ENCODE data around the gene RAC3. TPM values are rescaled to one million over a fixed set of nuclear protein-coding genes. Genes with fewer than 3 reads are reported as not detected.

RAC3 gene
- total and polyA plus RNA-seq, 4 donors = 0.63 to 6.3 (median 3.3) TPM

DNA sequence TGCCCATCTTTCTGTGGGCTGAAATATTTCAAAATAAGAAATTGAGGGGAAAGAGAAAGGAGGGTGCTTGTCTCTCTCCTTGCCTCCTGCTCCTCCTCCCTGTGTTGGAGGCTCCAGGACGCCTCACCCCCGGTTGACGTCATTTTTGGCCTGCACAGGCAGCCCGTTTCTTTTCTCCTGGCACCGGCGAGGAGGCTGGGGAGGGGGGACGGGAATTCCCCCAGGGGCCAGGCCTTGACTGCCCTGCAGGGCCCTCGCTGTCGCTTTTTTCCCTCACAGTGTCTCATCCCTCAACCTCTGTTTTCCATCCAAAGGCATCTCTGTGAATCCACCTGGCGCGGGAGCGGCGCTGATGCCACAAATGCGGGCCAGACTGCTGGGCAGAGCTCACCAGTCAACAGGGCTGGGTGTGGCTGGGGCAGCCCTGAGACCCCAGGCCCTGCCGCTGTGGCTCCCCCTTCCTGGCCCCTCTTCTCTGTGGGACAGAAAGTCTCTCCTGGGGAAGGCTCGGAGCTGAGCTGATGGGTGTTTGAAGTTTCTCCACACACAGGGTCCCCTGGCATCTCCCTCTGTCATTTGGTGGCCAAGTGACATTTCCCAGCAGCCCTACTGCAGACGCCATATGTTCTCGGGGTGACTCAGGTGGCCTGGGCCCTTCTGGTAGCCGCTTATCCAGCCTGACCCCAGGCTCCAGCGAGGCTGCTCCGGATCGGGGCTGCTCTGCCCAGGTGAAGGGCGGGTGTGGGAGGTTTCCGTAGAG, 24.8 kb upstream of the RAC3 start:
- Histone ChIP-seq H3K4me1 (ENCODE audit: control insufficient read depth in 4 of 4, insufficient read depth in 4 of 4, low read length in 3 of 4) (no peaks in the 10 kb centered on the region), H3K9me3 (ENCODE audit: control insufficient read depth in 4 of 4, low read length in 3 of 4) (no peaks in the 10 kb centered on the region), H3K27me3 (ENCODE audit: control insufficient read depth in 4 of 4, insufficient read depth in 4 of 4, low read length in 3 of 4) (no peaks in the 10 kb centered on the region), H3K27ac (ENCODE audit: low read depth in 1 of 2, low read length in 2 of 2) (no peak overlapping the region), H3K9ac (ENCODE audit: low read depth in 1 of 2, low read length in 2 of 2) (no peak overlapping the region), H3K4me3 (ENCODE audit: low read depth in 1 of 3, low read length in 3 of 3) (no peak overlapping the region), H3K36me3 (ENCODE audit: control insufficient read depth in 4 of 4, insufficient read depth in 3 of 4, low read depth in 1 of 4, low read length in 3 of 4) (peaks cover 0 to 8% (median 4%) of the 10 kb centered on the region in 4 donors)
- no peak for DNase-seq (ENCODE audit: low spot score)
- TF ChIP-seq, protein P1, sequence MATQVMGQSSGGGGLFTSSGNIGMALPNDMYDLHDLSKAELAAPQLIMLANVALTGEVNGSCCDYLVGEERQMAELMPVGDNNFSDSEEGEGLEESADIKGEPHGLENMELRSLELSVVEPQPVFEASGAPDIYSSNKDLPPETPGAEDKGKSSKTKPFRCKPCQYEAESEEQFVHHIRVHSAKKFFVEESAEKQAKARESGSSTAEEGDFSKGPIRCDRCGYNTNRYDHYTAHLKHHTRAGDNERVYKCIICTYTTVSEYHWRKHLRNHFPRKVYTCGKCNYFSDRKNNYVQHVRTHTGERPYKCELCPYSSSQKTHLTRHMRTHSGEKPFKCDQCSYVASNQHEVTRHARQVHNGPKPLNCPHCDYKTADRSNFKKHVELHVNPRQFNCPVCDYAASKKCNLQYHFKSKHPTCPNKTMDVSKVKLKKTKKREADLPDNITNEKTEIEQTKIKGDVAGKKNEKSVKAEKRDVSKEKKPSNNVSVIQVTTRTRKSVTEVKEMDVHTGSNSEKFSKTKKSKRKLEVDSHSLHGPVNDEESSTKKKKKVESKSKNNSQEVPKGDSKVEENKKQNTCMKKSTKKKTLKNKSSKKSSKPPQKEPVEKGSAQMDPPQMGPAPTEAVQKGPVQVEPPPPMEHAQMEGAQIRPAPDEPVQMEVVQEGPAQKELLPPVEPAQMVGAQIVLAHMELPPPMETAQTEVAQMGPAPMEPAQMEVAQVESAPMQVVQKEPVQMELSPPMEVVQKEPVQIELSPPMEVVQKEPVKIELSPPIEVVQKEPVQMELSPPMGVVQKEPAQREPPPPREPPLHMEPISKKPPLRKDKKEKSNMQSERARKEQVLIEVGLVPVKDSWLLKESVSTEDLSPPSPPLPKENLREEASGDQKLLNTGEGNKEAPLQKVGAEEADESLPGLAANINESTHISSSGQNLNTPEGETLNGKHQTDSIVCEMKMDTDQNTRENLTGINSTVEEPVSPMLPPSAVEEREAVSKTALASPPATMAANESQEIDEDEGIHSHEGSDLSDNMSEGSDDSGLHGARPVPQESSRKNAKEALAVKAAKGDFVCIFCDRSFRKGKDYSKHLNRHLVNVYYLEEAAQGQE (IDR thresholded peaks at IDR 0.05) = no peak
- 89% methylated on average over 24 of the region's 24 CpGs for WGBS

DNA sequence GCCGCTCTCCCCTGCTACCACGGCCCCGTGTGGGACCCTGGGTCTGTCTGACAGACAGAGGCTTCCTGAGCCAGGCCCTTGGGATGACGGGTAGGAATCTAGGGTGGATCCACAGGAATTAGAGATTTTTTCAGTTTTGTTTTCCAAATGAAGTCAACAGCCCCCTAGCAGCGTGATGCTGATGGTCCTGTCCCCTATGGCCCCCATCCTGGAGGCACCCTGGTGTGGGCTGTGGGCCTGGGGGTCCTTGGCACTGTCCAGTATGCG, 24.3 kb upstream of the RAC3 start:
- H3K36me3 ChIP-seq (ENCODE audit: control insufficient read depth in 4 of 4, insufficient read depth in 3 of 4, low read depth in 1 of 4, low read length in 3 of 4) = peaks cover 0 to 9% (median 4%) of the 10 kb centered on the region in 4 donors
- WGBS = 97% methylated on average over 6 of the region's 6 CpGs
- TF ChIP-seq FOXA1 (IDR thresholded peaks at IDR 0.05) (no peak), JUND (IDR thresholded peaks at IDR 0.05) (no peak), FOXA2 (IDR thresholded peaks at IDR 0.05) (no peak)
- TF ChIP-seq, protein P2, sequence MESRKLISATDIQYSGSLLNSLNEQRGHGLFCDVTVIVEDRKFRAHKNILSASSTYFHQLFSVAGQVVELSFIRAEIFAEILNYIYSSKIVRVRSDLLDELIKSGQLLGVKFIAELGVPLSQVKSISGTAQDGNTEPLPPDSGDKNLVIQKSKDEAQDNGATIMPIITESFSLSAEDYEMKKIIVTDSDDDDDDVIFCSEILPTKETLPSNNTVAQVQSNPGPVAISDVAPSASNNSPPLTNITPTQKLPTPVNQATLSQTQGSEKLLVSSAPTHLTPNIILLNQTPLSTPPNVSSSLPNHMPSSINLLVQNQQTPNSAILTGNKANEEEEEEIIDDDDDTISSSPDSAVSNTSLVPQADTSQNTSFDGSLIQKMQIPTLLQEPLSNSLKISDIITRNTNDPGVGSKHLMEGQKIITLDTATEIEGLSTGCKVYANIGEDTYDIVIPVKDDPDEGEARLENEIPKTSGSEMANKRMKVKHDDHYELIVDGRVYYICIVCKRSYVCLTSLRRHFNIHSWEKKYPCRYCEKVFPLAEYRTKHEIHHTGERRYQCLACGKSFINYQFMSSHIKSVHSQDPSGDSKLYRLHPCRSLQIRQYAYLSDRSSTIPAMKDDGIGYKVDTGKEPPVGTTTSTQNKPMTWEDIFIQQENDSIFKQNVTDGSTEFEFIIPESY (IDR thresholded peaks at IDR 0.05) = no peak

DNA sequence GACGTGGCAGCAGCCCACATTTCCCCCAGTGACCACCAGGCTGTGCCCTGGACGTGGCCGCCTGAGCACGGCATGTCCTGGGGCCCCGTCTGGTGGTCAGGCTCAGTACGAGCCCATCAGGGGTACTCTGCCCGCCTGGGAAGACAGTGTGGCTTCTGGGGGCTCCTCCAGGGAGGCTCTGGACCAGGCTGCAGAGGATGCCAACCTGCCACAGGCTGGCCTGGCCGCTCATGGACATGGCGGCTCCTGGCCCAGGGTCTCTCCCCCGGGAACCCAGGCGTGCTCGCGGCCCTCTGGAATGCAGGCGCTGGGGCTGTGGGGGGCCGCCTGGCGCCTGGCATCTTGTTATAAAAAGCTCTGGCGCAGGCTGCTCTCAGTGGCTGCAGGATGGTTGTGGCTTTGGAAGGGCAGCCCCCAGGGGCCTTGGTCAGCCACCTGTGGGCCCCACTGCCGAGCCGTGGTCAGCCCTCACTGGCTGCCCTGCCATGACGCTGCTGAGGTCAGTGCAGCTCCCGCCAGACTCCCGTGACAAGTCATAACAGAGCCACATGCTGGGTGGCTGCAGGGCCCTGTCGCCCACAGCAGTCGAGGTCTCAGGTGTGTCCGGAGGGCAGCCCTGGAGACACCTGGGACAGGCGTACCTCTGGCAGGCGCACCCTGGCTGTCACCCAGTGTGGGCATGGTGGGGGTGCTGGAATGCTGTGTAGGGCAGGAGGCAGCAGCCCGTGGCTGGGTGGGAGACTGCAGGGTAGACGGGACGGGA, 23.8 kb upstream of the RAC3 start:
- Histone ChIP-seq H3K9me3 (ENCODE audit: control insufficient read depth in 4 of 4, low read length in 3 of 4) (no peaks in the 10 kb centered on the region), H3K36me3 (ENCODE audit: control insufficient read depth in 4 of 4, insufficient read depth in 3 of 4, low read depth in 1 of 4, low read length in 3 of 4) (peaks cover 0 to 9% (median 4%) of the 10 kb centered on the region in 4 donors), H3K4me1 (ENCODE audit: control insufficient read depth in 4 of 4, insufficient read depth in 4 of 4, low read length in 3 of 4) (no peaks in the 10 kb centered on the region), H3K27ac (ENCODE audit: low read depth in 1 of 2, low read length in 2 of 2) (no peak overlapping the region), H3K27me3 (ENCODE audit: control insufficient read depth in 4 of 4, insufficient read depth in 4 of 4, low read length in 3 of 4) (no peaks in the 10 kb centered on the region), H3K9ac (ENCODE audit: low read depth in 1 of 2, low read length in 2 of 2) (no peak overlapping the region), H3K4me3 (ENCODE audit: low read depth in 1 of 3, low read length in 3 of 3) (no peak overlapping the region)
- WGBS = 94% methylated on average over 30 of the region's 30 CpGs
- no peak for DNase-seq (ENCODE audit: low spot score)
- TF ChIP-seq SP1 (IDR thresholded peaks at IDR 0.05) = no peak
- TF ChIP-seq, protein P3, sequence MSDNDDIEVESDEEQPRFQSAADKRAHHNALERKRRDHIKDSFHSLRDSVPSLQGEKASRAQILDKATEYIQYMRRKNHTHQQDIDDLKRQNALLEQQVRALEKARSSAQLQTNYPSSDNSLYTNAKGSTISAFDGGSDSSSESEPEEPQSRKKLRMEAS (IDR thresholded peaks at IDR 0.05) = no peak
- TF ChIP-seq RXRA (IDR thresholded peaks at IDR 0.05) = no peak
- no peak for TF ChIP-seq EGR1 (IDR thresholded peaks at IDR 0.05; ENCODE audit: low read depth in 2 of 2)
- no peak for TF ChIP-seq HNF4A (conservative IDR thresholded peaks at IDR 0.05)
- TF ChIP-seq YY1 (IDR thresholded peaks at IDR 0.05) = no peak
- TF ChIP-seq, protein P2 (IDR thresholded peaks at IDR 0.05) = no peak
- TF ChIP-seq FOXA2 (IDR thresholded peaks at IDR 0.05) = no peak
- no peak for TF ChIP-seq GABPA (IDR thresholded peaks at IDR 0.05 in 1 of 2, conservative IDR thresholded peaks at IDR 0.05 in 1 of 2)
- TF ChIP-seq, protein P4, sequence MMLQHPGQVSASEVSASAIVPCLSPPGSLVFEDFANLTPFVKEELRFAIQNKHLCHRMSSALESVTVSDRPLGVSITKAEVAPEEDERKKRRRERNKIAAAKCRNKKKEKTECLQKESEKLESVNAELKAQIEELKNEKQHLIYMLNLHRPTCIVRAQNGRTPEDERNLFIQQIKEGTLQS (IDR thresholded peaks at IDR 0.05) = no peak
- TF ChIP-seq, protein P1 (IDR thresholded peaks at IDR 0.05) = no peak
- TF ChIP-seq NR2F2 (IDR thresholded peaks at IDR 0.05) = no peak

More for the DNA sequence above, 24.3 kb upstream of the RAC3 start:
- Histone ChIP-seq H3K9me3 (ENCODE audit: control insufficient read depth in 4 of 4, low read length in 3 of 4) (no peaks in the 10 kb centered on the region), H3K4me3 (ENCODE audit: low read depth in 1 of 3, low read length in 3 of 3) (no peak overlapping the region), H3K27ac (ENCODE audit: low read depth in 1 of 2, low read length in 2 of 2) (no peak overlapping the region), H3K9ac (ENCODE audit: low read depth in 1 of 2, low read length in 2 of 2) (no peak overlapping the region), H3K27me3 (ENCODE audit: control insufficient read depth in 4 of 4, insufficient read depth in 4 of 4, low read length in 3 of 4) (no peaks in the 10 kb centered on the region), H3K4me1 (ENCODE audit: control insufficient read depth in 4 of 4, insufficient read depth in 4 of 4, low read length in 3 of 4) (no peaks in the 10 kb centered on the region)
- no peak for DNase-seq (ENCODE audit: low spot score)

Measured in liver (tissue), 9 donors.